GM18502 (cell line): ENCODE measurements around the gene CLCN1.
A peak's percentile ranks its signal among the peaks of the same experiment; 100 is the strongest.
"Not testable (repeated sequence)": the region's sequence is repeated elsewhere in the genome, so short reads cannot be mapped to it uniquely, and the experiment has no call there.

Experiments
- ATAC-seq: cut with Tn5 transposase; IDR thresholded peaks from one replicate; pipeline ENCODE4 v1.9.1; 2021; ENCODE audit warnings: mild to moderate bottlenecking; ENCODE audit not compliant: unreplicated experiment, poor library complexity

Gene CLCN1

DNA sequence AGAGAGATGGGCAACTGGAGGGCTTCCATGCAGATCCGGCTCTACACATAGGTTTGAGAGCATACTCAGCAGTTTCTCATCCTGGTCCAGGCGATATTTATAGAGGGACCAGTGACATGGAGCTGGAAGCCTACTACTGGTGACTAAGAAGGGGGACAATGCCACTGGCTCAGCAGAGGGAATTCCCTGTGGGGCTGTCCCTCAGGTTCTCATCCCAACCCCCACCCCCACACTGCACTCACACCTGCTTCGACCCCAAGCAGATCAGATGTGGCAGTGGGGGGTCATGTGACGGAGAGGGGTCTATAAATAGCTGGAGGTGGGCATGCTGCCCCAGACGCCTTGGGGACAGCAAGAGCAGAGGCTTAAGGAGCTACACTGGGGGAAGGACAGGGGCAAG is at the start of gene CLCN1:
Gene CLCN1, plus strand, starts transcription at position 336 of the 400 bp plus-strand sequence. CDS start 102 bp downstream, outside the sequence.
- no peak for ATAC-seq

- no peak for ATAC-seq
Measured at GRCh38 chr7:143269251-143269650, 46.7 kb upstream of the CLCN1 start.

DNA sequence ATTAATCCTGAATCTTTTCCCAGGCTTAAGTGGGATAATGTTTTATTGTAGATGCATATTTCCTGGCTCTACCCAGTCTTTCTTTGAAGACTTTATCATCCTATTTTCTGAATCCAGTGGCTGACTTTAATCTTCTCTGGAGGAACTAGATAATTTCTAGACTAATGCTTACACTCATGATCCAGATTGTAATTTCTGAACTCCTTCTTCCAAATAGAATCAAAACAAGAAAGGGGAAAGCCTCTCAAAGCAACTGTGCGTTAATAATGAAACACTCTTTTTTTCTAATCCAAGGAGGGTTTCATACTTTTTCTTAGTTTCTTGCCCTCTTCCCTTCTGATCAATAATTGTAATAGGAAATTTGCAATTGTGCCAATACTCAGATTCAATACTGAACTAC is 44.7 kb upstream of the CLCN1 start:
- ATAC-seq: no peak

DNA sequence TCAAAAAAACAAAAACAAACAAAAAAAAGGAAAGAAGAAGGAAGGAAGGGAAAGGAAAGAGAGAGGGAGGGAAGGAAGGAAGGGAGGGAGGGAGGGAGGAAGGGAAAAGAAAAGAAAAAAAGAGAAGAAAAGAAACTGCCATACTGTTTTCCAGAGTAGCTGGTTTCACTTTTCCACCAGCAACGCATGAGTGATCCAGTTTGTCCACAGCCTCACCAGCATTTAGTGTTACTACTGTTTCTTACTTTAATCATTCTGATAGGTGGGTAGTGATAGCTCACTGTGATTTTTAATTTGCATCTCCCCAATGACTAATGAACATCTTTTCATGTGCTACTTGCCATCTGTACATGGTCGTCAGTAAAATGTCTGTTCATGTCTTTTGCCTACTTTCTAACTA is 43.0 kb upstream of the CLCN1 start:
- no peak for ATAC-seq

DNA sequence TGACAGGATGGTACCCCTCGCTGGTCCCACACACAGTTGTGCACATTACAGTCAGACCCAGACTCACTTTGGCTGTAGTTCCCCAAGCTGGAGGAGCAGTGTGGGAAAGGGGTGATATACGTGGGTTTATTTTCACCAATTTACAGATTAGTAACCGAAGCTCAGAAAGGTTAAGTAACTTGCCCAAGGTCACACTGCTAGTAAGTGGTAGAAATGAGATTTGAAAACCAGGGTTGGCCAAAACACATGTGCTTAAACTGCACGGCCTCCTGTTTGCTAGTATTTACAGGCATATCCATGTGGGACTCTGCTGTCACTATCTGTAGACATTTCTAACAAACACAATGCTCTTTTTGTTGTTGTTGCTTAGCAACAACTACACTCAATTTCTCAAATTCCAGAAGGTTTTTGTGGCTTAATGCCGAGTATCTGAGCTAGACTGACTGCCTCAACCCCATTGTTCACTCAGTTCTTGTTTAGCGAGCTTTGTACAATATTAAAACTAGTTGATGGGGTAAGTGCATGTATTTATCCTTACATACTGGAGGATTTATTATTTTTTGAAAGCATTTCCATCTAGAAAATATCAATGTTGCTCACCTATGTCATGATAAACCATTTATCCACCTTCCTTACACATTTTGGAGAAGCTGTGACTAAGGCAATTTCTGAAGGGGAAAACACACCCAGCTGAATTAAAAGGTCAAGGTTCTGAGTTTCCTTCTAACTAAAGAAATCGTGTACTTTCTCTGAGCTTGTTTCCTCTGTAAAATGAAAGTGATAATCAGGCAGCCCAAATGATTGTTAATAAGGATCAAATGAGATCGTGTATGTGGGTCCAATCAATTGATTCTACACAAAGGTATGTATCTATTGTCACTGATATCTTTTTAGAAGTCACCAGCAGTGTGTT is 36.5 kb upstream of the CLCN1 start:
- ATAC-seq: no peak

GRCh38 chr7:143280160-143280559 is 35.8 kb upstream of the CLCN1 start:
- no peak for ATAC-seq

- no peak for ATAC-seq
Measured at GRCh38 chr7:143280566-143280965, 35.3 kb upstream of the CLCN1 start.

DNA sequence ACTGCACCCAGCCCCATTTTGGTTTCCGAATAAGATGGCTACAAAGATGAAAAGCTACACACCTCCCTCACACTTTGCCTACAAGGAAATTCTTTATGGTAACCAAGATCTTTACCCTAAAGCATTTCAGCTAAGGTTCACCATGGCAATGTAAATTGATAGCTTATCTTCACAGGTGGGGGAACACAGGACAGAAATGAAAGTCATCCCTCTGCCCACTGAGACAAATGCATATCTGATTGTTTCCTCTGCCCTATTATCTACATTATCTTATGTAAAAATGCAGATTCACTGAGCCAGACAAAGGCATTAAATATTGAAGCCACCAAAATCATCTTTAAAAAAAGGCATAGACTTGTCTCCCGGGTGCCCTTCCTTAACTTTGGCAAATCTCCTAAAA is 34.4 kb upstream of the CLCN1 start:
- ATAC-seq: no peak

- no peak for ATAC-seq
Measured at GRCh38 chr7:143282124-143282523, 33.8 kb upstream of the CLCN1 start.

DNA sequence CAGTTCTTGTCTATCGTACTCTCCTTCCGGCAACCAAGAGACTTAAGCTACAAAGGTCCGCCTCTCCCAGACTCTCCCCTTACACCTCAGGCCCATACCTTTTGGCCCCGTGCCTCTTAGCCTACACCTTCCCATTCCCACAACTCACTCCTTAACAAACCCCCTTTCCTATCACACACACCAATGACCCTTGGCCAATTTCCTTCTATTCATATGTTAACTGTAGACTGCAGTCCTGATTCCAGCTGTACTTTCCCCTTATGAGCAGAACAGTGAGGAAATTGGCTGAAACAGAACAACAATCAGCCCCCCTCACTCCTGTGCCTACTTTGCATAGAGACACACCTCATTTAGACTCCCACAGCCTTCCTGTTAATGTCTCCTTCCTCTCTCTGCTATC is 32.5 kb upstream of the CLCN1 start:
- ATAC-seq: no peak

DNA sequence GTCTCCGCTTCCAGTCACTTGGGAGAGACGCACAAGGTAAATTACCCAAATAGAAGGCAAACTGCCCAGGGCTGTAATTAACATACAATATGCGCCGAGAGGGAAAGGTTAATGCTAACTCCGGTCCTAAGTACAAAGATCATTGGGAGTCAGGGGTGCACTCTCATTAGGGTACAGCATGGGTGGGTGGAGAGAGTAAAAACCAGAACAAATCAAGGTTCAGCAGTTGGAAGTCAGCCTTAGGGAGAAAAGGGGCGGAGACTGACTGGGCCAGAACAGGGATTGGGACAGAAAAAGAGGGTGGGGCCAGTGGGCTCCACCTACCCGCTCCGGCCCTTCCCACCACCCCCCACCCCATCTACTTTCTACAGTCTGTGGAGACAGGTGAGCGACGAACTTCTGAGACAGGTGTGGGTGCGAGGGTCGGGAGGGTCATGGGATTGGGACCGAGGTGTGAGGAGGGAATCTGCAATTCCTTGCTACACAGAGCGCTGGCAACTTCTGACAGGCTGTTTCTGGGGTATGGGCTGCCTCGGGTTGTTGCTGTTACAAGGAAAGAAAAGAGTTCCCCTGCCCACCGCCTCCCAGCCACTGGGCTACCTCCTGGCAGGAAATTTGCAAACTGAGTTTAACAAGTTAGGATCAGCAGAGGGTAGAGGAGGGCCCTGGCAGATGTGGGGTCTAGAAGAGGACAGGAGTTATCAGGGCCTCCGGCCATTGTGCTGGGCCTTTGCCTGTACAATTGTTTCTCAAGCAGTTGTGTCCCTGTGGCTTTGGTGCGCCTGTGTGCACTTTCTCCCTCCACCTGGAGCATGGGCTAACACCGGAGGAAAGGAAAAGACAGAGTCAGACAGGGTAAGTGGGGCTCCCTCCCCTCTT is 31.1 kb upstream of the CLCN1 start, which contains the start of gene TMEM139:
Gene TMEM139, plus strand, starts transcription at position 368 of the 879 bp plus-strand sequence. CDS start 1,000 bp downstream, outside the sequence.
- ATAC-seq: no peak

GRCh38 chr7:143285470-143285778 is 30.5 kb upstream of the CLCN1 start:
- no peak for ATAC-seq

- no peak for ATAC-seq
Measured at GRCh38 chr7:143285806-143286521, 29.9 kb upstream of the CLCN1 start.

DNA sequence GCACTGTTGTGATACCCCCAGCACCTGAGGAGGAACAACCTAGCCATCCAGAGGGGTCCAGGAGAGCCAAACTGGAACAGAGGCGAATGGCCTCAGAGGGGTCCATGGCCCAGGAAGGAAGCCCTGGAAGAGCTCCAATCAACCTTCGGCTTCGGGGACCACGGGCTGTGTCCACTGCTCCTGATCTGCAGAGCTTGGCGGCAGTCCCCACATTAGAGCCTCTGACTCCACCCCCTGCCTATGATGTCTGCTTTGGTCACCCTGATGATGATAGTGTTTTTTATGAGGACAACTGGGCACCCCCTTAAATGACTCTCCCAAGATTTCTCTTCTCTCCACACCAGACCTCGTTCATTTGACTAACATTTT is 29.4 kb upstream of the CLCN1 start:
- no peak for ATAC-seq

- ATAC-seq: no peak
Measured at GRCh38 chr7:143287339-143287934, 28.5 kb upstream of the CLCN1 start.

GRCh38 chr7:143287935-143288826 is 27.7 kb upstream of the CLCN1 start, which contains the start of gene CASP2:
Gene CASP2, plus strand, starts transcription at chr7:143288351. Its CDS starts 105 bp downstream, at chr7:143288456.
- ATAC-seq: peak; percentile 91

- ATAC-seq: peak; percentile 0
Measured at GRCh38 chr7:143288836-143289235, 27.1 kb upstream of the CLCN1 start.

DNA sequence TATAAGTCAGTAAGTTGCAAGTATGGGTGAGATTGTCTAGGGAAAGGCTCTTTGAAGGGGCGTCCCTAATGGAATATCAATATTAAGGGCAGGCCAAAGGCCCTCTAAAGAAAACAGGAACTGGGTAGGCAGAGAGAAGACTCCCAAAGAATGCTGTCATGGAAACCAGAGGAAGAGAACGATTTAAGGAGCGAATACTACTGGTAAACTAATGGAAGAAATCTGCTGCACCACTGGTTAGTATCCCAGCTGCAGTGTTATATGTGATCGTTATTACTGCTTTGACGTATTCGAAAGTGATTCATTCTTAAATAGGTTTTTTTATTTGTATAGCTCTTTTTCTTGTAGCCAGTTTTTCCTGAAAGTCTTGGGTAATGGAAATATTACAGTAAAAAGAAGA is 26.5 kb upstream of the CLCN1 start:
- ATAC-seq: no peak

DNA sequence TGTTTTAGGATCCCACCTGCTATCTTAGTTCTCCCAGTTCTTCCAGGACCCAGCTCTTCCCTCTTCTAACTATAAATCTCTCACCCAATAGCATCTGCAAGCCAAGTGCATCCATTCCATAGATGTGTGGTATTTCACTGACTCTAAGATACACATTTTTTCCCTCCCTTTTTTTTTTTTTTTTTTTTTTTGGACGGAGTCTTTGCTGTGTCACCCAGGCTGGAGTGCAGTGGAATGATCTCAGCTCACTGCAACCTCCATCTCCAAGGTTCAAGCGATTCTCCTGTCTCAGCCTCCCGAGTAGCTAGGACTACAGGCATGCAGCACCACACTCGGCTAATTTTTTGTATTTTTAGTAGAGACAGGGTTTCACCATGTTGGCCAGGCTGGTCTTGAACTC is 26.0 kb upstream of the CLCN1 start:
- not testable (repeated sequence) for ATAC-seq
